OCI-M2 (cell line): ENCODE data around the gene C1orf159.

Source experiments
- DNase-seq: peaks from one replicate; lab custom pipeline; 2025; ENCODE audit not compliant: unreplicated experiment; lab: John Stamatoyannopoulos, UW

The C1orf159 gene

GRCh38 chr1:1054971-1055370, 60.9 kb downstream of the C1orf159 start:
- no peak for DNase-seq

DNA sequence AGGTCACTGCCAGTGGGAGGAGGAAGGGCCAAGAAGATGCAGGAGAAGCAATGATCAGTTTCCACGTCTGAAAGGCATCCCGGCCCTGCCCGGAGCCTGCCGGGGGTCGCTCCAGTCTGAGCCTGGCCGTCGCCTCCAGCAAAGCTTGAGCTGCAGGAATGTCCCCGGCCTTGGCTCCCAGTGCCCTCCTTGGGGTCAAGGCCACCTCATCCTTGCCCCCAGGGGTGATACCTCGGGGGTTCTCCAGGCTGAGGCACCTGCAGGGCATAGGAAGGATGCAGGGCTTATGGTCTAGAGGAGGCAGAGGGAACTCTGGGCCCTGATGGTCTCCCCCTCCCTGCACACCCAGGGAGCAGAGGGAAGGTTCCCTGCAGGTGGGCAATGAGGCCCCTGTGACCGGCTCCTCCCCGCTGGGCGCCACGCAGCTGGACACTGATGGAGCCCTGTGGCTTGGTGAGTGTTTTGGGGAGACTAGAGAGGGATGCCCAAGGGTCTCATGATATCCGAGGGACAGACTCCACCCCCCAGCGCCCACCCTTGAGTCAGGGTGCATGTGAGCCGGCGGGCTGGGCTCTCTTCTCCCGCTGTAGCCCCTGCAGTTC, 61.7 kb downstream of the C1orf159 start:
- no peak for DNase-seq

DNA sequence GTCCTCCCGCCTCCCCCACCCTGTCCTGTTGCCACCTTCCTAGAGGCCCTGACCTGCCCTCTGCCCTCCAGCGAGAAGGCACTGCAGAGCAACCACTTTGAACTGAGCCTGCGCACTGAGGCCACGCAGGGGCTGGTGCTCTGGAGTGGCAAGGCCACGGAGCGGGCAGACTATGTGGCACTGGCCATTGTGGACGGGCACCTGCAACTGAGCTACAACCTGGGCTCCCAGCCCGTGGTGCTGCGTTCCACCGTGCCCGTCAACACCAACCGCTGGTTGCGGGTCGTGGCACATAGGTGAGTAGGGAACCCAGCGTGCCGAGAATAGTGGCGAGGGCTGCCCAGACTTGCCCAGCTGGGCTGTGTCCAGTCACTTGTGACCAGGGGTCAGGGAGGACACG, 62.2 kb downstream of the C1orf159 start:
- no peak for DNase-seq

DNA sequence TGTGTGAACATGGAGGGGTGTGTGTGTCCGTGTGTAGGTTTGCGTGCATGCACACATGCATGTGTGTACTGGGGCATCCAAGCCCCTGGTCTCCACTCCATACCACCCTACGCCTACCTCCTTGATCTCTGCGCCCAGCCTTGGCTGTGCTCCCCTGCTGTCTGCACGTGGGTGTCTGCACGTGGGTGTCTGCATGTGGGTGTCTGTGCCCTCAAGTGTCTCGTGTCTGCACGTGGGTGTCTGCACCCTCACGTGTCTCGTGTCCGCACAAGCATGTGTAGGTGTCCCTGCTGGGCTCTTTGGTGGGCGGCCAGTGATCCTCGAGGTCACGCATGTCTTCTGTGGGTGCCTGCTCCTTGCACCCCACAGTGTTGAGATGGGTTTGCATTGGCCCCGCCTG, 62.9 kb downstream of the C1orf159 start:
- DNase-seq = no peak

DNA sequence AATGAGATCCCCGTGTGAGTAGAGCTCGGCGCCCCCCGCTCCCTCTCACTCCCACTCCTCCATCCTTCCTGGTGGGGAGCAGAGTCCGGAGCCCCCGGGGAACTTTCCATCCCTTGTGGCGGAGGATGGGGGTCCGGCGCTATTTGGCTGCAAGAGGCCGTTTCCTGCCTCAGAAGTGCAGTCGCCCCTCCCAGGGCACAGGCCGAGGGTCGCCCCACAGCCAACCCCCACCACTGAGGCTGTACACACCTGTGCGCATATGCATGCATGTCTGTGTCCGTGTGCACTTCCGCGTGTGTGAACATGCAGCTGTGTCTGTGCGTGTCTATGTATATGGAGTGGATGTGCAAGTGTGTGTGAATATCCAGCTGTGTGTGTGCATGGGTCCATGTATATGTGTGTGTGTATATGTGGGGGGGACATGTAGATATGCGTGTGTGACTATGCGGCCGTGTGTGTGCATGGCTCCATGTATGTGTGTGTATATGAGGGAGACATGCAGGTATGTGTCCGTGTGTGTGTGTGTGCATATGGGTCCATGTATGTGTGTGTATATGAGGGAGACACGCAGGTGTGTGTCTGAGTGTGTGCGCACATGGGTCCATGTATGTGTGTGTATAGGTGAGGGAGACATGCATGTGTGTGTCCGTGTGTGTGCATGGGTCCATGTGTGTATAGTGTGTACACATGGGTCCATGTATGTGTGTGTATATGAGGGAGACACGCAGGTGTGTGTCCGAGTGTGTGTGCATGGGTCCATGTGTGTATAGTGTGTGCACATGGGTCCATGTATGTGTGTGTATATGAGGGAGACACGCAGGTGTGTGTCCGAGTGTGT, 63.7 kb downstream of the C1orf159 start:
- DNase-seq = no peak

DNA sequence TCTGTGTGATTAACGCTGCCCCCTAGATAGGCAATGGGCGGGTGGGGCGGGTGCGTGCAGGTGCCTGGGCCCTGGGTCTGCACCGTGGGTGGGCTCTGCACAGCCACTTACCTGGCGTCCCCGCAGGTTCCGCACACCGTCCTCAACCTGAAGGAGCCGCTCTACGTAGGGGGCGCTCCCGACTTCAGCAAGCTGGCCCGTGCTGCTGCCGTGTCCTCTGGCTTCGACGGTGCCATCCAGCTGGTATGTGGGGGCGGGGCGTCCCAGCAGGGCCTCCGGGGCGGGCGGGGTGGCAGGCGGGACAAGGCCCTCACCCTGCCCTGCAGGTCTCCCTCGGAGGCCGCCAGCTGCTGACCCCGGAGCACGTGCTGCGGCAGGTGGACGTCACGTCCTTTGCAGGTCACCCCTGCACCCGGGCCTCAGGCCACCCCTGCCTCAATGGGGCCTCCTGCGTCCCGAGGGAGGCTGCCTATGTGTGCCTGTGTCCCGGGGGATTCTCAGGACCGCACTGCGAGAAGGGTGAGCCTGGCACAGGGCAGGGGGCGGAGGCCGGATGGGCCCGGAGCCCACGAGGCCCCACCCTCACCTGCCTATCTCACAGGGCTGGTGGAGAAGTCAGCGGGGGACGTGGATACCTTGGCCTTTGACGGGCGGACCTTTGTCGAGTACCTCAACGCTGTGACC, 64.6 kb downstream of the C1orf159 start:
- DNase-seq = no peak

GRCh38 chr1:1050577-1051052, 65.3 kb downstream of the C1orf159 start:
- no peak for DNase-seq

GRCh38 chr1:1049318-1050165, 66.3 kb downstream of the C1orf159 start:
- no peak for DNase-seq

GRCh38 chr1:1048765-1049164, 67.1 kb downstream of the C1orf159 start:
- no peak for DNase-seq

- DNase-seq = no peak
Observed at GRCh38 chr1:1047963-1048362, 67.9 kb downstream of the C1orf159 start.

DNA sequence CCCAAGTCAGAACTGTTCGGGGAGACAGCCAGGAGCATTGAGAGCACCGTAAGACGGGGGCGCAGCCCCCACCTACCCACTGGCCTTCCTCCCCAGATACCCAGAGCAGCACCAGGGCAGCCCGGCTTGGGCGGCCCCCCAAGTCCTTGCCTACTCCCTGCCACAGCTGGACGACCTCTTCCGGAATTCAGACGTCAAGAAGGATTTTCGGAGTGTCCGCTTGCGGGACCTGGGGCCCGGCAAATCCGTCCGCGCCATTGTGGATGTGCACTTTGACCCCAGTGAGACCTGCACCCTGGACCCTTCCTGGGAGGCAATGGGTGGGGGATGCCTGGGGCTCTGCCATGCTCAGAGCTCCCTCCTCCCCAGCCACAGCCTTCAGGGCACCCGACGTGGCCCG, 68.5 kb downstream of the C1orf159 start:
- DNase-seq = no peak

- DNase-seq = no peak
Observed at GRCh38 chr1:1046767-1047166, 69.1 kb downstream of the C1orf159 start.

GRCh38 chr1:1046243-1046642, 69.6 kb downstream of the C1orf159 start:
- DNase-seq = no peak

GRCh38 chr1:1045129-1045528, 70.8 kb downstream of the C1orf159 start:
- DNase-seq = no peak

- no peak for DNase-seq
Observed at GRCh38 chr1:1044455-1045078, 71.3 kb downstream of the C1orf159 start.

DNA sequence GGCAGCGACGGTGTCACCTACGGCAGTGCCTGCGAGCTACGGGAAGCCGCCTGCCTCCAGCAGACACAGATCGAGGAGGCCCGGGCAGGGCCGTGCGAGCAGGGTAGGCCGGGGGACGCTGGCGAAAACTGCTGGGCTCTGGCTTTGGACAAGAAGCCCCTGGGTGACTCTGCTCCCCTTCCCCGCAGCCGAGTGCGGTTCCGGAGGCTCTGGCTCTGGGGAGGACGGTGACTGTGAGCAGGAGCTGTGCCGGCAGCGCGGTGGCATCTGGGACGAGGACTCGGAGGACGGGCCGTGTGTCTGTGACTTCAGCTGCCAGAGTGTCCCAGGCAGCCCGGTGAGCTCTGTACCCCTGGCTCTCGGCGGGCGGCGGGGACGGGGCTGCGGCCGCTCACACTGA, 72.0 kb downstream of the C1orf159 start:
- DNase-seq = no peak

DNA sequence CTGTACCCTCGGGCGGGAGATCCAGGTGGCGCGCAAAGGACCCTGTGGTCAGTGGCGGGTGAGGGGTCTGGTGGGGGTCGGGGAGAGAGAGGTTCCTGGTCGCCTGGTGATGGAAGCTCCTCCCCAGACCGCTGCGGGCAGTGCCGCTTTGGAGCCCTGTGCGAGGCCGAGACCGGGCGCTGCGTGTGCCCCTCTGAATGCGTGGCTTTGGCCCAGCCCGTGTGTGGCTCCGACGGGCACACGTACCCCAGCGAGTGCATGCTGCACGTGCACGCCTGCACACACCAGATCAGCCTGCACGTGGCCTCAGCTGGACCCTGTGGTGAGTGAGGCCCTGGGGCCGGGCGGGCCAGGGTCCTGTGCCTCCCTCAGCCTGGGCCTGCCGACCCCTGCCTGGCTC, 72.5 kb downstream of the C1orf159 start:
- DNase-seq = no peak

DNA sequence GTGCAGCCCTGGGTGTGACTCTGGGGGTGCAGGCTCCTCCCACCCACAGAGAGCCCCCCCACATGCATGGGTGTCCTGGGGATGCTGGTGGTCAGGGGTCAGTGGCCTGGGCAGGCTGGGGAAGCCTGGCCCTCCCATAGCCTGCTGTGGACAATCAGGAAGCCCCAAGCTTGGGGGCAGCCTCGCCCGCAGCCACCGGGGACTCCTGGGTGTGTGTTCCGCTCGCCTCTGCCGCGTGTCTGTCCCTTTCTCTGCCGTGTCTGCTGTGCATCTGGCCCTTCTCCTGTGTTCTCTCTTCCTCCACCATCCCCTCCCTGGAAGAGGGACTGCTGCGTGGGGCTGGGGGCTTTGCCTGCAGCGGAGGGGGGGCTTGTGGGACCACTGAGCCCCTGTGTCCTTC, 73.1 kb downstream of the C1orf159 start:
- DNase-seq = no peak

- no peak for DNase-seq
Observed at GRCh38 chr1:1041873-1042272, 74.0 kb downstream of the C1orf159 start.

DNA sequence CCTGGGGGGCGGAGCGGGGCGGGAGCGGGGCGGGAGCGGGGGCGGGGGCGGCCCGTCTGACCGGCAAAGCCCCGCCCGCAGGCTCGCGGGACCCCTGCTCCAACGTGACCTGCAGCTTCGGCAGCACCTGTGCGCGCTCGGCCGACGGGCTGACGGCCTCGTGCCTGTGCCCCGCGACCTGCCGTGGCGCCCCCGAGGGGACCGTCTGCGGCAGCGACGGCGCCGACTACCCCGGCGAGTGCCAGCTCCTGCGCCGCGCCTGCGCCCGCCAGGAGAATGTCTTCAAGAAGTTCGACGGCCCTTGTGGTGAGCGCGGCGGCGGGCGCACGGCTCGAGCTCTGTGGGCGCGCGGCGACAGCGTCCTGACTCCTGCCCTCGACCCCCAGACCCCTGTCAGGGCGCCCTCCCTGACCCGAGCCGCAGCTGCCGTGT, 74.8 kb downstream of the C1orf159 start:
- no peak for DNase-seq
